ENCODE data around the gene C19orf25.

Gene C19orf25

GRCh38 chr19:1430246-1430645 is 48.8 kb downstream of the C19orf25 start:
- Histone ChIP-seq H3K27me3 (ENCODE audit: control insufficient read depth in 2 of 2, insufficient read depth in 2 of 2, low read length in 2 of 2) (no peaks in the 10 kb centered on the region), H3K36me3 (ENCODE audit: control insufficient read depth in 2 of 2, insufficient read depth in 2 of 2, low read length in 2 of 2) (peaks cover 55 to 62% of the 10 kb centered on the region in 2 donors), H3K9me3 (ENCODE audit: control insufficient read depth in 2 of 2, low read length in 2 of 2) (no peaks in the 10 kb centered on the region), H3K4me3 (ENCODE audit: low read length in 2 of 2) (no peak overlapping the region), H3K4me1 (ENCODE audit: control insufficient read depth in 2 of 2, insufficient read depth in 2 of 2, low read length in 2 of 2) (peaks cover 0 to 4% of the 10 kb centered on the region in 2 donors), H3K27ac (ENCODE audit: low read depth in 2 of 2, low read length in 2 of 2) (no peak overlapping the region), H3K9ac (ENCODE audit: low read depth in 1 of 2, low read length in 2 of 2) (no peak overlapping the region)

- H3K4me1 ChIP-seq (ENCODE audit: control insufficient read depth in 2 of 2, insufficient read depth in 2 of 2, low read length in 2 of 2): peaks cover 0 to 4% of the 10 kb centered on the region in 2 donors
- no peak overlapping the region for H3K27ac ChIP-seq (ENCODE audit: low read depth in 2 of 2, low read length in 2 of 2)
- H3K27me3 ChIP-seq (ENCODE audit: control insufficient read depth in 2 of 2, insufficient read depth in 2 of 2, low read length in 2 of 2): no peaks in the 10 kb centered on the region
- no peaks in the 10 kb centered on the region for H3K9me3 ChIP-seq (ENCODE audit: control insufficient read depth in 2 of 2, low read length in 2 of 2)
- H3K4me3 ChIP-seq (ENCODE audit: low read length in 2 of 2): no peak overlapping the region
- no peak overlapping the region for H3K9ac ChIP-seq (ENCODE audit: low read depth in 1 of 2, low read length in 2 of 2)
- peaks cover 58 to 67% of the 10 kb centered on the region in 2 donors for H3K36me3 ChIP-seq (ENCODE audit: control insufficient read depth in 2 of 2, insufficient read depth in 2 of 2, low read length in 2 of 2)
Observed at GRCh38 chr19:1429750-1430149, 49.3 kb downstream of the C19orf25 start.

GRCh38 chr19:1428738-1429391 is 50.1 kb downstream of the C19orf25 start:
- Histone ChIP-seq H3K27ac (ENCODE audit: low read depth in 2 of 2, low read length in 2 of 2) (no peak overlapping the region), H3K27me3 (ENCODE audit: control insufficient read depth in 2 of 2, insufficient read depth in 2 of 2, low read length in 2 of 2) (no peaks in the 10 kb centered on the region), H3K9ac (ENCODE audit: low read depth in 1 of 2, low read length in 2 of 2) (no peak overlapping the region), H3K36me3 (ENCODE audit: control insufficient read depth in 2 of 2, insufficient read depth in 2 of 2, low read length in 2 of 2) (peaks cover 52 to 68% of the 10 kb centered on the region in 2 donors), H3K4me1 (ENCODE audit: control insufficient read depth in 2 of 2, insufficient read depth in 2 of 2, low read length in 2 of 2) (peaks cover 3 to 8% of the 10 kb centered on the region in 2 donors), H3K9me3 (ENCODE audit: control insufficient read depth in 2 of 2, low read length in 2 of 2) (no peaks in the 10 kb centered on the region), H3K4me3 (ENCODE audit: low read length in 2 of 2) (no peak overlapping the region)

- Histone ChIP-seq H3K27ac (ENCODE audit: low read depth in 2 of 2, low read length in 2 of 2) (no peak overlapping the region), H3K4me1 (ENCODE audit: control insufficient read depth in 2 of 2, insufficient read depth in 2 of 2, low read length in 2 of 2) (peaks cover 3 to 8% of the 10 kb centered on the region in 2 donors), H3K36me3 (ENCODE audit: control insufficient read depth in 2 of 2, insufficient read depth in 2 of 2, low read length in 2 of 2) (peaks cover 52 to 67% of the 10 kb centered on the region in 2 donors), H3K9me3 (ENCODE audit: control insufficient read depth in 2 of 2, low read length in 2 of 2) (no peaks in the 10 kb centered on the region), H3K27me3 (ENCODE audit: control insufficient read depth in 2 of 2, insufficient read depth in 2 of 2, low read length in 2 of 2) (no peaks in the 10 kb centered on the region), H3K9ac (ENCODE audit: low read depth in 1 of 2, low read length in 2 of 2) (no peak overlapping the region), H3K4me3 (ENCODE audit: low read length in 2 of 2) (no peak overlapping the region)
Observed at GRCh38 chr19:1427221-1427920, 51.6 kb downstream of the C19orf25 start.

GRCh38 chr19:1426736-1427135 is 52.3 kb downstream of the C19orf25 start:
- no peak overlapping the region for H3K9ac ChIP-seq (ENCODE audit: low read depth in 1 of 2, low read length in 2 of 2)
- peaks cover 50 to 67% of the 10 kb centered on the region in 2 donors for H3K36me3 ChIP-seq (ENCODE audit: control insufficient read depth in 2 of 2, insufficient read depth in 2 of 2, low read length in 2 of 2)

GRCh38 chr19:1425902-1426301 is 53.1 kb downstream of the C19orf25 start:
- Histone ChIP-seq H3K36me3 (ENCODE audit: control insufficient read depth in 2 of 2, insufficient read depth in 2 of 2, low read length in 2 of 2) (peaks cover 54 to 70% of the 10 kb centered on the region in 2 donors), H3K4me1 (ENCODE audit: control insufficient read depth in 2 of 2, insufficient read depth in 2 of 2, low read length in 2 of 2) (peaks cover 3 to 8% of the 10 kb centered on the region in 2 donors), H3K4me3 (ENCODE audit: low read length in 2 of 2) (no peak overlapping the region), H3K27me3 (ENCODE audit: control insufficient read depth in 2 of 2, insufficient read depth in 2 of 2, low read length in 2 of 2) (no peaks in the 10 kb centered on the region), H3K9ac (ENCODE audit: low read depth in 1 of 2, low read length in 2 of 2) (no peak overlapping the region), H3K9me3 (ENCODE audit: control insufficient read depth in 2 of 2, low read length in 2 of 2) (no peaks in the 10 kb centered on the region), H3K27ac (ENCODE audit: low read depth in 2 of 2, low read length in 2 of 2) (no peak overlapping the region)

More at GRCh38 chr19:1426736-1427135, 52.3 kb downstream of the C19orf25 start:
- H3K4me3 ChIP-seq (ENCODE audit: low read length in 2 of 2): no peak overlapping the region
- H3K27me3 ChIP-seq (ENCODE audit: control insufficient read depth in 2 of 2, insufficient read depth in 2 of 2, low read length in 2 of 2): no peaks in the 10 kb centered on the region
- H3K27ac ChIP-seq (ENCODE audit: low read depth in 2 of 2, low read length in 2 of 2): no peak overlapping the region
- H3K4me1 ChIP-seq (ENCODE audit: control insufficient read depth in 2 of 2, insufficient read depth in 2 of 2, low read length in 2 of 2): peaks cover 3 to 8% of the 10 kb centered on the region in 2 donors
- H3K9me3 ChIP-seq (ENCODE audit: control insufficient read depth in 2 of 2, low read length in 2 of 2): no peaks in the 10 kb centered on the region

- H3K4me3 ChIP-seq (ENCODE audit: low read length in 2 of 2): no peak overlapping the region
- H3K36me3 ChIP-seq (ENCODE audit: control insufficient read depth in 2 of 2, insufficient read depth in 2 of 2, low read length in 2 of 2): peaks cover 58 to 74% of the 10 kb centered on the region in 2 donors
- H3K9me3 ChIP-seq (ENCODE audit: control insufficient read depth in 2 of 2, low read length in 2 of 2): no peaks in the 10 kb centered on the region
- H3K4me1 ChIP-seq (ENCODE audit: control insufficient read depth in 2 of 2, insufficient read depth in 2 of 2, low read length in 2 of 2): peaks cover 3 to 8% of the 10 kb centered on the region in 2 donors
- no peak overlapping the region for H3K27ac ChIP-seq (ENCODE audit: low read depth in 2 of 2, low read length in 2 of 2)
- H3K9ac ChIP-seq (ENCODE audit: low read depth in 1 of 2, low read length in 2 of 2): no peak overlapping the region
- H3K27me3 ChIP-seq (ENCODE audit: control insufficient read depth in 2 of 2, insufficient read depth in 2 of 2, low read length in 2 of 2): no peaks in the 10 kb centered on the region
Observed at GRCh38 chr19:1425102-1425837, 53.7 kb downstream of the C19orf25 start.

- no peaks in the 10 kb centered on the region for H3K27me3 ChIP-seq (ENCODE audit: control insufficient read depth in 2 of 2, insufficient read depth in 2 of 2, low read length in 2 of 2)
- peaks cover 3 to 7% of the 10 kb centered on the region in 2 donors for H3K4me1 ChIP-seq (ENCODE audit: control insufficient read depth in 2 of 2, insufficient read depth in 2 of 2, low read length in 2 of 2)
- no peaks in the 10 kb centered on the region for H3K9me3 ChIP-seq (ENCODE audit: control insufficient read depth in 2 of 2, low read length in 2 of 2)
- no peak overlapping the region for H3K4me3 ChIP-seq (ENCODE audit: low read length in 2 of 2)
- H3K9ac ChIP-seq (ENCODE audit: low read depth in 1 of 2, low read length in 2 of 2): no peak overlapping the region
- H3K27ac ChIP-seq (ENCODE audit: low read depth in 2 of 2, low read length in 2 of 2): no peak overlapping the region
- peaks cover 59 to 76% of the 10 kb centered on the region in 2 donors for H3K36me3 ChIP-seq (ENCODE audit: control insufficient read depth in 2 of 2, insufficient read depth in 2 of 2, low read length in 2 of 2)
Observed at GRCh38 chr19:1424192-1424955, 54.6 kb downstream of the C19orf25 start.

- H3K27me3 ChIP-seq (ENCODE audit: control insufficient read depth in 2 of 2, insufficient read depth in 2 of 2, low read length in 2 of 2): no peaks in the 10 kb centered on the region
- H3K4me3 ChIP-seq (ENCODE audit: low read length in 2 of 2): no peak overlapping the region
- no peak overlapping the region for H3K9ac ChIP-seq (ENCODE audit: low read depth in 1 of 2, low read length in 2 of 2)
- no peak overlapping the region for H3K27ac ChIP-seq (ENCODE audit: low read depth in 2 of 2, low read length in 2 of 2)
- peaks cover 3 to 4% of the 10 kb centered on the region in 2 donors for H3K4me1 ChIP-seq (ENCODE audit: control insufficient read depth in 2 of 2, insufficient read depth in 2 of 2, low read length in 2 of 2)
- H3K9me3 ChIP-seq (ENCODE audit: control insufficient read depth in 2 of 2, low read length in 2 of 2): no peaks in the 10 kb centered on the region
- peaks cover 59 to 76% of the 10 kb centered on the region in 2 donors for H3K36me3 ChIP-seq (ENCODE audit: control insufficient read depth in 2 of 2, insufficient read depth in 2 of 2, low read length in 2 of 2)
Observed at GRCh38 chr19:1423436-1424191, 55.4 kb downstream of the C19orf25 start.

Data from mucosa of rectum (tissue), 2 donors.